ENCODE measurements around the gene POU3F2. TPM values are rescaled to one million over a fixed set of nuclear protein-coding genes. Genes with fewer than 3 reads are reported as not detected.

Gene POU3F2
- total and polyA plus RNA-seq, 5 donors from 2014 or later, result not detected

- Histone ChIP-seq H3K4me3 (ENCODE audit: low read depth, low read length) (no peak overlapping the region), H3K27me3 (ENCODE audit: control insufficient read depth, insufficient read depth, low read length) (peaks cover 45% of the 10 kb centered on the region), H3K27ac (ENCODE audit: insufficient read depth, low read length, poor library complexity, severe bottlenecking) (no peak overlapping the region), H3K9me3 (ENCODE audit: control insufficient read depth in 2 of 2, low read length in 2 of 2) (no peaks in the 10 kb centered on the region), H3K4me1 (ENCODE audit: control insufficient read depth, insufficient read depth, low read length, poor library complexity, severe bottlenecking) (peaks cover 41% of the 10 kb centered on the region), H3K36me3 (ENCODE audit: control insufficient read depth, insufficient read depth, low read length) (no peaks in the 10 kb centered on the region)
- Mint-ChIP-seq H3K9me3 (peaks cover 0 to 8% (median 0%) of the 10 kb centered on the region in 7 donors), H3K4me3 (peak overlapping the region; percentile 84 to 97 (median 94)), H3K27ac (no peak overlapping the region), H3K27me3 (peaks cover 90% of the 10 kb centered on the region), H3K4me1 (peaks cover 15 to 66% (median 51%) of the 10 kb centered on the region in 4 donors), H3K36me3 (no peaks in the 10 kb centered on the region)
- peak in 1 of 3 donors; percentile 45 for DNase-seq
- ATAC-seq (ENCODE audit: low read depth in 2 of 2), result peak in 1 of 2 donors; percentile 25
These were observed 1.4 kb upstream of the POU3F2 start for GRCh38 chr6:98833057-98833306.

DNA sequence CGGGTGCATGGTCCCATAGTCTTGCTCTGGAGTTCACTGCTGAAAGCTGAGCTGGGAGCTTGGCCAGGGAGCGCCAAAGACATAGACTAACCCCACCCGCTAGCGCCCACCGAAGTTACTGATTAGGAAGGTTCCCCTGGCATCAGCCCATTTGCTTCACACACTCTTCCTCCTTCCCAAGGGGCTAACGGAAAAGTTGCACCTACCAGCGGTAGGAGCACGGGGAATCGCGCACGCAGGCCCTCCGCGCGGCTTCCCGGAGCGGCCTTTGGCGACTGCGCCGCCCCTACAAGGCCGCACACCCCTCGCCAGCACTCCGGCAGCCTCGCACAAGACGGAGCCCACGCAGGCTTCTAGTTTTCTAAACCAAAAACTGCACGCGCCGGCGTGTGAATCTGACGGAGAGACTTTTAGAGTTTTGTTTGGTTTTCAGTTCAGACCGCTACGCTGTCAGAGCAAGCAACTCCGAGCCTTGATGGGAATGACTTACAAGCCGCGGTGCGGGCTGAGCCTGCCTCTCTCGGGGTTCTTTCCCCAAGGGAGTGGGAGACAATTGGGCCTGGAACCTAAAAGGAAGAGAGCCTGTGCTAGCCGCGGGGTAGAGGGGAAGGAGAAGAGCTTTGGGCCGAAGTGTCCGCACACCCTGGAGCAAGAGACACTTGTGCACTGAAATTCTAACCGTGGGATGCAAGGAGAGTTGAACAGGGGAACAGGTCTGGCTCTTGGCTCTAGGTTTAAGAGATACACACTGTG lies 891 bp upstream of the POU3F2 start:
- Histone ChIP-seq H3K4me3 (ENCODE audit: low read depth, low read length) (peak overlapping the region; percentile 77), H3K27ac (ENCODE audit: insufficient read depth, low read length, poor library complexity, severe bottlenecking) (no peak overlapping the region), H3K36me3 (ENCODE audit: control insufficient read depth, insufficient read depth, low read length) (no peaks in the 10 kb centered on the region), H3K27me3 (ENCODE audit: control insufficient read depth, insufficient read depth, low read length) (peaks cover 45% of the 10 kb centered on the region), H3K9me3 (ENCODE audit: control insufficient read depth in 2 of 2, low read length in 2 of 2) (no peaks in the 10 kb centered on the region), H3K4me1 (ENCODE audit: control insufficient read depth, insufficient read depth, low read length, poor library complexity, severe bottlenecking) (peaks cover 41% of the 10 kb centered on the region)
- ATAC-seq (ENCODE audit: low read depth in 2 of 2), result peak in 1 of 2 donors; percentile 11
- peaks cover 0 to 8% (median 0%) of the 10 kb centered on the region in 7 donors for H3K9me3 Mint-ChIP-seq
- H3K4me3 Mint-ChIP-seq, result peak overlapping the region; percentile 84 to 97 (median 94)
- H3K4me1 Mint-ChIP-seq, result peaks cover 15 to 62% (median 48%) of the 10 kb centered on the region in 4 donors
- peaks cover 90% of the 10 kb centered on the region for H3K27me3 Mint-ChIP-seq
- DNase-seq, result peak in 1 of 3 donors; percentile 32
- H3K27ac Mint-ChIP-seq, result peak overlapping the region in 1 of 3 donors; percentile 15
- no peaks in the 10 kb centered on the region for H3K36me3 Mint-ChIP-seq

DNA sequence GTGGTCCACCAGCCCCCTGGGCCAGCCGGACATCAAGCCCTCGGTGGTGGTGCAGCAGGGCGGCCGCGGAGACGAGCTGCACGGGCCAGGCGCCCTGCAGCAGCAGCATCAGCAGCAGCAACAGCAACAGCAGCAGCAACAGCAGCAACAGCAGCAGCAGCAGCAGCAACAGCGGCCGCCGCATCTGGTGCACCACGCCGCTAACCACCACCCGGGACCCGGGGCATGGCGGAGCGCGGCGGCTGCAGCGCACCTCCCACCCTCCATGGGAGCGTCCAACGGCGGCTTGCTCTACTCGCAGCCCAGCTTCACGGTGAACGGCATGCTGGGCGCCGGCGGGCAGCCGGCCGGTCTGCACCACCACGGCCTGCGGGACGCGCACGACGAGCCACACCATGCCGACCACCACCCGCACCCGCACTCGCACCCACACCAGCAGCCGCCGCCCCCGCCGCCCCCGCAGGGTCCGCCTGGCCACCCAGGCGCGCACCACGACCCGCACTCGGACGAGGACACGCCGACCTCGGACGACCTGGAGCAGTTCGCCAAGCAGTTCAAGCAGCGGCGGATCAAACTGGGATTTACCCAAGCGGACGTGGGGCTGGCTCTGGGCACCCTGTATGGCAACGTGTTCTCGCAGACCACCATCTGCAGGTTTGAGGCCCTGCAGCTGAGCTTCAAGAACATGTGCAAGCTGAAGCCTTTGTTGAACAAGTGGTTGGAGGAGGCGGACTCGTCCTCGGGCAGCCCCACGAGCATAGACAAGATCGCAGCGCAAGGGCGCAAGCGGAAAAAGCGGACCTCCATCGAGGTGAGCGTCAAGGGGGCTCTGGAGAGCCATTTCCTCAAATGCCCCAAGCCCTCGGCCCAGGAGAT lies 1.0 kb downstream of the POU3F2 start:
- Mint-ChIP-seq H3K4me1 (peaks cover 9 to 52% (median 42%) of the 10 kb centered on the region in 4 donors), H3K4me3 (peak overlapping the region in 3 of 4 donors; percentile 48 to 74 (median 51)), H3K36me3 (no peaks in the 10 kb centered on the region), H3K27ac (peak overlapping the region in 1 of 3 donors; percentile 21), H3K9me3 (peaks cover 0 to 8% (median 0%) of the 10 kb centered on the region in 7 donors), H3K27me3 (peaks cover 88% of the 10 kb centered on the region)
- DNase-seq, result no peak
- Histone ChIP-seq H3K9me3 (ENCODE audit: control insufficient read depth in 2 of 2, low read length in 2 of 2) (no peaks in the 10 kb centered on the region), H3K4me1 (ENCODE audit: control insufficient read depth, insufficient read depth, low read length, poor library complexity, severe bottlenecking) (peaks cover 41% of the 10 kb centered on the region), H3K4me3 (ENCODE audit: low read depth, low read length) (peak overlapping the region; percentile 26), H3K27me3 (ENCODE audit: control insufficient read depth, insufficient read depth, low read length) (peaks cover 53% of the 10 kb centered on the region), H3K36me3 (ENCODE audit: control insufficient read depth, insufficient read depth, low read length) (no peaks in the 10 kb centered on the region), H3K27ac (ENCODE audit: insufficient read depth, low read length, poor library complexity, severe bottlenecking) (no peak overlapping the region)
- peak in 1 of 2 donors; percentile 6 for ATAC-seq (ENCODE audit: low read depth in 2 of 2)

GRCh38 chr6:98836025-98836961 lies 1.9 kb downstream of the POU3F2 start:
- Histone ChIP-seq H3K4me1 (ENCODE audit: control insufficient read depth, insufficient read depth, low read length, poor library complexity, severe bottlenecking) (peaks cover 40% of the 10 kb centered on the region), H3K27ac (ENCODE audit: insufficient read depth, low read length, poor library complexity, severe bottlenecking) (no peak overlapping the region), H3K36me3 (ENCODE audit: control insufficient read depth, insufficient read depth, low read length) (no peaks in the 10 kb centered on the region), H3K4me3 (ENCODE audit: low read depth, low read length) (peak overlapping the region; percentile 26), H3K9me3 (ENCODE audit: control insufficient read depth in 2 of 2, low read length in 2 of 2) (no peaks in the 10 kb centered on the region), H3K27me3 (ENCODE audit: control insufficient read depth, insufficient read depth, low read length) (peaks cover 57% of the 10 kb centered on the region)
- peaks cover 9 to 45% (median 36%) of the 10 kb centered on the region in 4 donors for H3K4me1 Mint-ChIP-seq
- peak overlapping the region in 1 of 3 donors; percentile 21 for H3K27ac Mint-ChIP-seq
- peaks cover 0 to 6% (median 0%) of the 10 kb centered on the region in 7 donors for H3K9me3 Mint-ChIP-seq
- peak overlapping the region; percentile 48 to 92 (median 68) for H3K4me3 Mint-ChIP-seq
- DNase-seq (no peak), ATAC-seq (ENCODE audit: low read depth in 2 of 2) (no peak)
- peaks cover 88% of the 10 kb centered on the region for H3K27me3 Mint-ChIP-seq
- H3K36me3 Mint-ChIP-seq, result no peaks in the 10 kb centered on the region

DNA sequence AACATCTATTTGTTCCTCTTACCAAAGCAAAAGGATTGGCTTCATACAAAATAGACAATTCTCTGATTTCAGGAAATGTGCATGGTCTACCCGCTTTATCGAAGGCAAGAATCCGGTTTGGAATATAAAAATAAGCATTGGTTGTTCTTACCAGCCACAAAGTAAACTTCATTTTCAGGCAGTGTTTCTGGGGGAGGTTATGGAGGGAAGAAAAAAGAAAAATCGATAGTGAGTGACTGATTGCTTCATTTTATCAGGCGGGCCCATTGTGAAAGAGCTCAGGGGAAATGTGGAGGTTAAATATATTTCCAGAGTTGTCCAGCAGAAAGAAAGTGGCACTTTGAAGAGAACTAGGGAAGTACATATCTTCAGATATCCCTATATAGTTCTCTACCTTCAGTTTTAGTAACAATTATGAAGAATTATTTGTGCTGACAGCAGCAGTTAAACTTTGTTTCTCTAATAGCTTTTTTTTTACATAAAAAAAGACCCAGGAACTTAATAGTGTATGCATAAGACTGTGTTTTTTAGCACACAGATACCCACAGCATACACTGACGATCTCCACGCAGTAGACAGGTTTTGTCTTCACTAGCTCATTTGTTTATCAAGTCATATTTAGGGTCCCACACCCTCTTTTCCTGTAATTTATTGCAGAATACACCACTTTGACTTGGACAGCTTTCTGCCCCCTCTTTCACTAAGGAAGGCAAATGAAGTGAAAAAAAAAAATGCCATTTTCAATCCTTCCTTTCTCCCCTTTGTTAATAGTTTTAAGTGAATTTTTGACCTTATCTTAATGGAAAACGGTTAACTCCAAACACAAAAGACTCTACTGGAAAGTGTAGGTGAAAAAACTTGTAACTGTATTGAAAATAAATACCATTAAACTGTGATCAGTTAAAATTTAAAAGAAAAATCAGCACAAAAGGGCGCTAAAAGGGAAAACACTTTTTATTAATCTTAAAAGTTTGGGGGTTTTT lies 2.9 kb downstream of the POU3F2 start:
- H3K4me3 ChIP-seq (ENCODE audit: low read depth, low read length), result no peak overlapping the region
- DNase-seq (no peak), ATAC-seq (ENCODE audit: low read depth in 2 of 2) (no peak)
- H3K36me3 Mint-ChIP-seq, result no peaks in the 10 kb centered on the region
- H3K36me3 ChIP-seq (ENCODE audit: control insufficient read depth, insufficient read depth, low read length), result no peaks in the 10 kb centered on the region
- no peaks in the 10 kb centered on the region for H3K9me3 ChIP-seq (ENCODE audit: control insufficient read depth in 2 of 2, low read length in 2 of 2)
- H3K27ac Mint-ChIP-seq, result no peak overlapping the region
- H3K4me3 Mint-ChIP-seq, result peak overlapping the region in 3 of 4 donors; percentile 5 to 48 (median 46)
- H3K27me3 Mint-ChIP-seq, result peaks cover 89% of the 10 kb centered on the region
- H3K27me3 ChIP-seq (ENCODE audit: control insufficient read depth, insufficient read depth, low read length), result peaks cover 64% of the 10 kb centered on the region
- peaks cover 9 to 36% (median 32%) of the 10 kb centered on the region in 4 donors for H3K4me1 Mint-ChIP-seq
- H3K9me3 Mint-ChIP-seq, result peaks cover 0 to 5% (median 0%) of the 10 kb centered on the region in 7 donors
- H3K4me1 ChIP-seq (ENCODE audit: control insufficient read depth, insufficient read depth, low read length, poor library complexity, severe bottlenecking), result peaks cover 31% of the 10 kb centered on the region
- no peak overlapping the region for H3K27ac ChIP-seq (ENCODE audit: insufficient read depth, low read length, poor library complexity, severe bottlenecking)

GRCh38 chr6:98838032-98838431 lies 3.7 kb downstream of the POU3F2 start:
- ATAC-seq (ENCODE audit: low read depth in 2 of 2), result no peak
- peaks cover 0 to 5% (median 0%) of the 10 kb centered on the region in 7 donors for H3K9me3 Mint-ChIP-seq

More at GRCh38 chr6:98838032-98838431, 3.7 kb downstream of the POU3F2 start:
- Histone ChIP-seq H3K27ac (ENCODE audit: insufficient read depth, low read length, poor library complexity, severe bottlenecking) (no peak overlapping the region), H3K4me3 (ENCODE audit: low read depth, low read length) (no peak overlapping the region), H3K27me3 (ENCODE audit: control insufficient read depth, insufficient read depth, low read length) (peaks cover 64% of the 10 kb centered on the region), H3K9me3 (ENCODE audit: control insufficient read depth in 2 of 2, low read length in 2 of 2) (no peaks in the 10 kb centered on the region), H3K36me3 (ENCODE audit: control insufficient read depth, insufficient read depth, low read length) (no peaks in the 10 kb centered on the region), H3K4me1 (ENCODE audit: control insufficient read depth, insufficient read depth, low read length, poor library complexity, severe bottlenecking) (peaks cover 23% of the 10 kb centered on the region)
- no peak overlapping the region for H3K27ac Mint-ChIP-seq
- H3K4me3 Mint-ChIP-seq, result no peak overlapping the region
- H3K36me3 Mint-ChIP-seq, result no peaks in the 10 kb centered on the region
- H3K27me3 Mint-ChIP-seq, result peaks cover 91% of the 10 kb centered on the region
- H3K4me1 Mint-ChIP-seq, result peaks cover 9 to 35% (median 27%) of the 10 kb centered on the region in 4 donors
- no peak for DNase-seq

All from CD4-positive, CD25-positive, alpha-beta regulatory T cell (primary cell).